Peyer's patch (tissue), 4 donors: ENCODE results near the gene LBHD2. TPM values are rescaled to one million over a fixed set of nuclear protein-coding genes. Genes with fewer than 3 reads are reported as not detected.

Experiments
- DNase-seq, 3 donors: peaks; one replicate each; pipeline ENCODE4 v3.0.0-alpha.2; 2017 to 2019
- H3K27ac ChIP-seq, 4 donors: fragments of 200-600 bp; sonication (generic); one replicate each; pipeline ENCODE4 v1.5.1; 2016 to 2019
- H3K27me3 ChIP-seq, 2 donors: fragments of 200-600 bp; sonication (generic); one replicate each; pipeline ENCODE4 v1.5.1; 2019
- H3K36me3 ChIP-seq, 3 donors: fragments of 200-600 bp; sonication (generic); one replicate each; pipeline ENCODE4 v1.5.1; 2016 to 2019
- H3K4me1 ChIP-seq, 4 donors: fragments of 200-600 bp; sonication (generic); one replicate each; pipeline ENCODE4 v1.5.1; 2016 to 2019
- H3K4me3 ChIP-seq, 4 donors: fragments of 200-600 bp; sonication (generic); 1 replicate in 3 of 4; 2 replicates in 1 of 4; pipeline ENCODE4 v1.5.1; 2016 to 2019; ENCODE audit warnings: mild to moderate bottlenecking in 1 of 4
- H3K9me3 ChIP-seq, 4 donors: fragments of 200-600 bp; sonication (generic); one replicate each; pipeline ENCODE4 v1.5.1; 2016 to 2019; ENCODE audit warnings: mild to moderate bottlenecking in 1 of 4
- CTCF ChIP-seq, 6 experiments: fragments of 450-650 bp in 4 of 6; fragments of 200-600 bp in 2 of 6; sonication (generic) in 1 of 6; IDR thresholded peaks; one replicate each; pipeline ENCODE4 v1.5.1; 2017 to 2019; ENCODE audit warnings: antibody characterized with exemption in 6 of 6, mild to moderate bottlenecking in 3 of 6, moderate library complexity in 1 of 6
- POLR2A ChIP-seq, 2 donors: fragments of 450-650 bp; IDR thresholded peaks; one replicate each; pipeline ENCODE4 v1.5.1; 2017; ENCODE audit warnings: antibody characterized with exemption in 2 of 2, mild to moderate bottlenecking in 2 of 2, moderate library complexity in 2 of 2
- total RNA-seq, 4 donors: library from RNA; depleted of rRNA; stranded (reverse); fragments of >200 nt; gene quantifications; one replicate each; pipeline ENCODE4 v1.1.0, GENCODE V29; 2016

Gene LBHD2
- total RNA-seq, 4 donors from 2014 or later = not detected

- Histone ChIP-seq H3K9me3 (no peaks in the 10 kb centered on the region), H3K27ac (peak overlapping the region in 1 of 4 donors; percentile 33), H3K4me3 (no peak overlapping the region), H3K36me3 (peaks cover 0 to 23% (median 0%) of the 10 kb centered on the region in 3 donors), H3K4me1 (peaks cover 0 to 27% (median 0%) of the 10 kb centered on the region in 4 donors), H3K27me3 (no peaks in the 10 kb centered on the region)
- peak in 1 of 3 donors; percentile 39 for DNase-seq
- no peak for TF ChIP-seq CTCF (IDR thresholded peaks at IDR 0.05)
- TF ChIP-seq POLR2A (IDR thresholded peaks at IDR 0.05) = no peak
These were observed 48.6 kb downstream of the LBHD2 start for GRCh38 chr14:103132381-103133209.

GRCh38 chr14:103133210-103134140 is 49.5 kb downstream of the LBHD2 start:
- H3K4me1 ChIP-seq = peaks cover 0 to 22% (median 0%) of the 10 kb centered on the region in 4 donors
- no peak overlapping the region for H3K4me3 ChIP-seq
- H3K27ac ChIP-seq = no peak overlapping the region
- H3K9me3 ChIP-seq = no peaks in the 10 kb centered on the region
- peaks cover 0 to 3% of the 10 kb centered on the region in 2 donors for H3K27me3 ChIP-seq
- peaks cover 0 to 23% (median 0%) of the 10 kb centered on the region in 3 donors for H3K36me3 ChIP-seq
- DNase-seq = peak in 1 of 3 donors; percentile 34
- no peak for TF ChIP-seq POLR2A (IDR thresholded peaks at IDR 0.05)
- no peak for TF ChIP-seq CTCF (IDR thresholded peaks at IDR 0.05)

- Histone ChIP-seq H3K9me3 (no peaks in the 10 kb centered on the region), H3K36me3 (peaks cover 0 to 23% (median 0%) of the 10 kb centered on the region in 3 donors), H3K27me3 (peaks cover 0 to 7% of the 10 kb centered on the region in 2 donors), H3K27ac (no peak overlapping the region), H3K4me3 (no peak overlapping the region), H3K4me1 (peaks cover 0 to 22% (median 0%) of the 10 kb centered on the region in 4 donors)
- TF ChIP-seq POLR2A (IDR thresholded peaks at IDR 0.05) (no peak), CTCF (IDR thresholded peaks at IDR 0.05) (no peak)
- no peak for DNase-seq
These were observed 50.4 kb downstream of the LBHD2 start for GRCh38 chr14:103134405-103134804.

GRCh38 chr14:103134919-103135318 is 50.9 kb downstream of the LBHD2 start:
- Histone ChIP-seq H3K36me3 (peaks cover 0 to 23% (median 0%) of the 10 kb centered on the region in 3 donors), H3K4me3 (no peak overlapping the region), H3K27me3 (peaks cover 0 to 7% of the 10 kb centered on the region in 2 donors), H3K9me3 (no peaks in the 10 kb centered on the region), H3K4me1 (peaks cover 0 to 24% (median 0%) of the 10 kb centered on the region in 4 donors), H3K27ac (no peak overlapping the region)
- TF ChIP-seq POLR2A (IDR thresholded peaks at IDR 0.05) (no peak), CTCF (IDR thresholded peaks at IDR 0.05) (no peak)
- no peak for DNase-seq
